ENCODE results near the gene CASP10.

- TF ChIP-seq CTCF (IDR thresholded peaks at IDR 0.05; ENCODE audit: borderline replicate concordance, extremely low read depth, low read length, poor library complexity, severe bottlenecking) (no peak), EZH2 (IDR thresholded peaks at IDR 0.05; ENCODE audit: borderline replicate concordance, low read depth, low read length, severe bottlenecking) (no peak)
Observed at GRCh38 chr2:201258666-201259615, 76.0 kb downstream of the CASP10 start.
